ENCODE data around the gene LSM7.

LSM7 gene

DNA sequence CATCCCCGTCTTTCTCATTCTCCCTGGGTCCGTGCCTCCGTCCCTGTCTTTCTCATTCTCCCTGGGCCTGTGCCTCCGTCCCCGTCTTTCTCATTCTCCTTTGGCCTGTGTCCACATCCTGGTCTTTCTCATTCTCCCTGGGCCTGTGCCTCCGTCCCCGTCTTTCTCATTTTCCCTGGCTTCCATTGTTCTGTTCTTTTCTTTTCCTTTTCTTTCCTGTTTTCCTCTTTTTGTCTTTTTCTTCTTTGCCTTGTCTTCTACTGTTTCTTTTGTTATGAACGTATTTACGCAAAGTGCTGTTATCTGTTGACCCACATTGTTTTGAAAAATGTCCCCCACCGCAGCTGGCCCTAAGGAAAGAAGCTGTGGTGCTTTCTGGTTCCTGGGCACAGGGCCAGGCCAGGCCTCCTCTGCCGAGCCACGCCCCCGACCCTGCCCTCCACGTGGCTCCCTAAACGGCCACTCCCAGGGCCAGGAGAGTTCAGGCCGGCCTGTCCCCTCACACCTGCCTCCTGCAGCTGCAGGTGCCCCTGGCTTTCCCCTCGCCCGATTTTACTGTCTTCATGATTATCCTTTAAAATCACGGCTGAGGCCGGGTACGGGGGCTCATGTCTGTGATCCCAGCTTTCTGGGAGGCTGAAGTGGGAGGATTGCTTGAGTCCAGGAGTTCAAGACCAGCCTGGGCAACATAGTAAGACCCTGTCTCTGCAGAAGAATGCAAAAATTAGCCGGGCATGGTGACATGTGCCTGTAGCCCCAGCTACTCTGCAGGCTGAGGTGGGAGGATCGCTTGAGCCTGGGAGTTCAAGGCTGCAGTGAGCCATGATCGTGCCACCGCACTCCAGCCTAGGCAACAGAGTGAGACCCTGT, 17.6 kb upstream of the LSM7 start:
- Mint-ChIP-seq H3K27me3 (no peaks in the 10 kb centered on the region), H3K4me1 (ENCODE audit: low read depth) (no peaks in the 10 kb centered on the region), H3K36me3 (ENCODE audit: low read depth) (no peaks in the 10 kb centered on the region), H3K27ac (no peak overlapping the region), H3K4me3 (no peak overlapping the region), H3K9me3 (no peaks in the 10 kb centered on the region)

DNA sequence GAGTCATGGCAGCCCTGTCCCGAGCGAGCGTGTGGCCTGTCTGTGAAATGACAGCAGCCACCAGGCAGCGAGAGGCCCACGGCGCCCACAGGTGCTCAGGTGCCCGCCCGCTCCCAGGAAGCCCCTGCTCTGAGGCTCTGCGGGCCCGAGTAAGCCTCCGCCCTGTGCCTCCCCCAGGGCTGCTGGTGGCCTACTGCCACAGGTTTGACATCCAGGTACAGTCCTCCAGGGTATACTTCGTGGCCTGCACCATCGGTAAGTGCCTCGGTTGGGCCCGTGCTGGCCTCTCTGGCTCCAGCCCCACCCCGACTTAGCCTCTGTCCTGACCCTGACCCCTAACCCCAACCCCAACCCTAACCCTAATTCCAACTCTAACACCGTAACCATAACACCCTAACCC, 16.7 kb upstream of the LSM7 start:
- Mint-ChIP-seq H3K27ac (no peak overlapping the region), H3K27me3 (no peaks in the 10 kb centered on the region), H3K4me3 (no peak overlapping the region), H3K9me3 (no peaks in the 10 kb centered on the region), H3K36me3 (ENCODE audit: low read depth) (no peaks in the 10 kb centered on the region), H3K4me1 (ENCODE audit: low read depth) (no peaks in the 10 kb centered on the region)

DNA sequence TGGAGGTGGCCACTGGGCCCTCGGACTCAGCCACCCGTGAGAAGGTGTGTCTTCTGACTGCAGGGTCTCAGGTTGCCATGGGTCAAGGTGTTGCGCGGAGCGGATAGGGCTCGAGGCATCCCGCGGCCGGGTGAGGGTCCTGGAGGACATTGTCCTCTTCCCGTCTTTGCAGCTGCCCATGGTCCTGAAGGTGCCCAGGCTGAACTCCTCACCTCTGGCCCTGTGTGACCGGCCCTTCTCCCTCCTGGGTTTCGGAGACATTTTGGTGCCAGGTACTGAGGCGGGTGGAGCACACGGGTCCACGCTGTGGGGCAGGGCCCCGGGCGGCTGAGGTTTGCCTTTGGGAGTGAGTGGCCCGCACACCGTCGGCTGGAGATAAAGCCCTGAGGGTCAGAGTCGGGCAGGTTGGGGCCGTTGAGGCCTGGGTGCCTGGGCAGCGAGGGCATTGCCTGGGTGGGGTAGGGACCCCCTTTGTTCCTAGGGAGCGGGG, 16.0 kb upstream of the LSM7 start:
- H3K36me3 Mint-ChIP-seq (ENCODE audit: low read depth) = no peaks in the 10 kb centered on the region
- no peak overlapping the region for H3K4me3 Mint-ChIP-seq
- no peaks in the 10 kb centered on the region for H3K9me3 Mint-ChIP-seq
- H3K27ac Mint-ChIP-seq = no peak overlapping the region
- H3K27me3 Mint-ChIP-seq = no peaks in the 10 kb centered on the region
- H3K4me1 Mint-ChIP-seq (ENCODE audit: low read depth) = no peaks in the 10 kb centered on the region

DNA sequence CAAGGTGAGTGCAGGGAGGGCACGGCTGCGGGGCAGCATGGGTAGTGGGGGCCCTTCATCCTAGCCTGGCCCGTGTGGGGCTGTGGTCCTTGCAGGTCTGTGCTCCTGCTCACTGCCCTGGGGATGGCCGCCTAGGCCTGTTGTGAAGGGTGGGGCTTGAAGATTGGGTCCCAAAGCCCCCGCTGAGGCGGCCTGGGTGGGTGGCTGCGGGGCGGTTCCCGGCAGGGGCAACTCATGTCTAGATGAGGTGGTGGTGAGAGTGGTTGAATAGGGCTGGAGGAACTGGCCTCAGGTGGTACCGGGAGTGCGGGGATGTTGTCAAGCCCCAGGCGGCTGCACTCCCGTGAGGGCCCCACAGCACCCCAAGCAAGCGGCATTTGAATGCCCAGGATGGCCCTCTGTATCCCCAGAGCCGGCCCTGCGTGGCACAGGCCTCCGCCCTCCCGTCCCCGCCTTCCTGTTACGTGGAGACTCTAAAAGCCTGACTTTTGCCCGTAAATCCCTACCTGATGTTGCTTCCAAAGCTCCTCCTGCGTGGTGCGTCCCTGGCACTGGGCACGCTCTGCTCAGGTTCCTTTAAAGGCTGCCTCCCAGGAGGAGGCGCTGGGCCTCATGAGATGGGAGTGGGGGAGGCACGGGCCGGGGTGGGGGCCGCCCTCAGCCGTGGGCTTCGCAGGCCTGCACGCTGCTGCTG, 15.1 kb upstream of the LSM7 start:
- Mint-ChIP-seq H3K27me3 (no peaks in the 10 kb centered on the region), H3K4me3 (no peak overlapping the region), H3K9me3 (no peaks in the 10 kb centered on the region), H3K36me3 (ENCODE audit: low read depth) (no peaks in the 10 kb centered on the region), H3K4me1 (ENCODE audit: low read depth) (no peaks in the 10 kb centered on the region), H3K27ac (no peak overlapping the region)

DNA sequence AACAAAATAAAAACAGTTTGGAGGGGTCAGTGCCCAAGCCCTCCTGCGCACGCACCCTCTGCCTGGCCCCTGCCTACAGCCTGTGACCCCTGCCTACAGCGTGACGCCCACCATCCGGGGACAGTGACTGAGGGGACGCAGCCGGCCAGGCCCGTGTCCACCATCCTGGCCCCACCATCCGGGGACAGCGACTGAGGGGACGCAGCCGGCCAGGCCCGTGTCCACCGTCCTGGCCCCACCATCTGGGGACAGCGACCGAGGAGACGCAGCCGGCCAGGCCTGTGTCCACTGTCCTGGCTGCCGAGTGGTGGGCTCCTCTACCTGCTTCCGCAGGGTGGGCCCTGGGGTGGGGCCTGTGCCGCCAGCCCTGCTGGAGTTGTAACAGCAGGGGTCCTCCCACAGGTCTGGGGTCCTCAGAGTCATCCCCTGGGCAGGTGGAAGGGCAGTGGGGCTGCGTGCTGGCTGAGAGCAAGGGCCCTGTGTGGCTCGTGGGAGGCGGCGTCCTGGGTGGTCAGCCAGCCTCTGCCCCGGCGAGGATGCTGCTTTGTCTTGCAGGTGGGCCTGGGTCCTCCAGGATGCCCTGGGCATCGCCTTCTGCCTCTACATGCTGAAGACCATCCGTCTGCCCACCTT, 14.4 kb upstream of the LSM7 start:
- H3K4me1 Mint-ChIP-seq (ENCODE audit: low read depth) = no peaks in the 10 kb centered on the region
- H3K9me3 Mint-ChIP-seq = no peaks in the 10 kb centered on the region
- H3K27me3 Mint-ChIP-seq = no peaks in the 10 kb centered on the region
- no peaks in the 10 kb centered on the region for H3K36me3 Mint-ChIP-seq (ENCODE audit: low read depth)
- no peak overlapping the region for H3K4me3 Mint-ChIP-seq
- H3K27ac Mint-ChIP-seq = no peak overlapping the region

DNA sequence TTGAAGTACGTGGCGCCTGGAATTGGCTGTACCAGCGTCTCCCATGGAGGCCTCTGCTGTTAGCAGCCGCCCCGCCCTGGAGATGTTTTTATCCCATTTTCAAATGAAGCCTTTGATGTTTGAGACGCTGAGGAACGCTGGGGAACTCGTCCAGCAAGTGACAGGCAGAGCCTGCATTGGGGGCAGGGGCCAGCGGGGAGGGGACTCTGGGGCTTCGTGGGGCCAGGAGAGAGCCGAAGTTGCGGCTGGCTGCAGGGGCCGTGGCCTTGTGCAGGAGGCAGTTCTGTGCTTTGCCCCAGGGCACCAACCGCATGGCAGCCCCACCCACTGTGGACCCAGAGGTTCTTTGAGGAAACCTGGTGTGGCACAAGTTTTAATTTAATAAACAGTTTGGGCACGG, 13.6 kb upstream of the LSM7 start:
- H3K27me3 Mint-ChIP-seq = no peaks in the 10 kb centered on the region

DNA sequence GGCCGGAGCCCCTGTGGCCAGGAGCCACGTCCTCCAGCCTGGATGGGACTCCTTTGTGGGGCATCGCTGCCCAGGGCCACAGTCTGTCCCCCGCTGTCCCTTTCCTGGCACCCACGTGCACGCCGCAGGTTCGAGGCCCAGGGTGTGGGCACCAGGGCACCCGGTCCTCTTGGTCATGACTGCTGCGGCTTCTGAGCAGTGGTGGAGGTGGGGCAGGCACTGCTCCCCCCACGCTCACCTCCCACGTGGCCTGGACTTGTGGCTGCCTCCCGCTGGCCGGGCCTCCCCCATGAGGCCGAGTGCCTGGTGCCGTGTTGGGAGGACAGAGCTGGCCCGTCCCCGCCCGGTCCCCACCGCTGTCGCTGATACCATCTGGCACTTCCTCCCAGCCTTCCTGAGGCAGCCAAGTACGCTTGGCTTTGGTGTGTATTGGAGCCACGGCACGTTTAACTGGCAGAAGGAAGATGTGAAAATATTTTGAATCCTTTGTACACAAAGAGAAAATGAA, 12.9 kb upstream of the LSM7 start:
- Mint-ChIP-seq H3K27me3 (no peaks in the 10 kb centered on the region), H3K9me3 (peaks cover 2% of the 10 kb centered on the region), H3K36me3 (ENCODE audit: low read depth) (peaks cover 2% of the 10 kb centered on the region), H3K27ac (no peak overlapping the region), H3K4me3 (no peak overlapping the region), H3K4me1 (ENCODE audit: low read depth) (peaks cover 2% of the 10 kb centered on the region)

More for the DNA sequence above, 13.6 kb upstream of the LSM7 start:
- Mint-ChIP-seq H3K27ac (no peak overlapping the region), H3K4me1 (ENCODE audit: low read depth) (no peaks in the 10 kb centered on the region), H3K36me3 (ENCODE audit: low read depth) (no peaks in the 10 kb centered on the region), H3K9me3 (no peaks in the 10 kb centered on the region), H3K4me3 (no peak overlapping the region)

DNA sequence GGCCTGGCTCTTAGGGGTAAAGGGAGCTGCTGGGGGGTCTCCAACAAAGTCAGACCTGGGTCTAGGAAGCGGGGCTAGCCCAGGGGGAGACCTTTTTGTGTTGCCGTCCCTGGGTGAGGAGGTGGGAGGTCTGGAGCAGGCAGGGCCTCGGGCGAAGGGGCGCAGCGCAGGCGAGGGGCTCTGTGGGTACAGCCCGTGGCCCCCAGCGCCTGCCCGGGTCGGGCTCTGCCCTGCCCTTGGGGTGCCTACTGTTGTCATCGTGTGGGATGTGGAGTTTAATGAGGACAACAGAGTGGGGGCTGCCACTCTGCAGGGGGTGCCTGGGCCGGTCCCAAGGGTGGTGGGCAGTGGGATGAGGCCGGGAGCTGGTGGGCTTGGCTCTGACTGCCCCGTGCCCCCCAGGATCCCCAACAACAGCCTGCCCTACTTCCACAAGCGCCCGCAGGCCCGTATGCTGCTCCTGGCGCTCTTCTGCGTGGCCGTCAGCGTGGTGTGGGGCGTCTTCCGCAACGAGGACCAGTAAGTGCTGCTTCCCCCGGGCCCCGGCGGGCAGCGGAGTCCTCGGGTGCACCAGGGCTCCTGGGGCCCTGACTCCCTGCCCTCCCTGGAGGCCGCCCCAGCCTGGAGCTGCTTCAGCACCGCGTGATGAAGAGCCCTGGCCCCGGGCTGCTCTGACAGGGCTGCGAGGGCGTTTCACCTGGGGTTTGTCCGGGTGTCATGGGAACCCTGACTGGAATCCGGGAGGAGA, 12.3 kb upstream of the LSM7 start:
- Mint-ChIP-seq H3K4me3 (no peak overlapping the region), H3K27ac (no peak overlapping the region), H3K9me3 (peaks cover 8% of the 10 kb centered on the region), H3K4me1 (ENCODE audit: low read depth) (peaks cover 8% of the 10 kb centered on the region), H3K27me3 (no peaks in the 10 kb centered on the region), H3K36me3 (ENCODE audit: low read depth) (peaks cover 8% of the 10 kb centered on the region)

DNA sequence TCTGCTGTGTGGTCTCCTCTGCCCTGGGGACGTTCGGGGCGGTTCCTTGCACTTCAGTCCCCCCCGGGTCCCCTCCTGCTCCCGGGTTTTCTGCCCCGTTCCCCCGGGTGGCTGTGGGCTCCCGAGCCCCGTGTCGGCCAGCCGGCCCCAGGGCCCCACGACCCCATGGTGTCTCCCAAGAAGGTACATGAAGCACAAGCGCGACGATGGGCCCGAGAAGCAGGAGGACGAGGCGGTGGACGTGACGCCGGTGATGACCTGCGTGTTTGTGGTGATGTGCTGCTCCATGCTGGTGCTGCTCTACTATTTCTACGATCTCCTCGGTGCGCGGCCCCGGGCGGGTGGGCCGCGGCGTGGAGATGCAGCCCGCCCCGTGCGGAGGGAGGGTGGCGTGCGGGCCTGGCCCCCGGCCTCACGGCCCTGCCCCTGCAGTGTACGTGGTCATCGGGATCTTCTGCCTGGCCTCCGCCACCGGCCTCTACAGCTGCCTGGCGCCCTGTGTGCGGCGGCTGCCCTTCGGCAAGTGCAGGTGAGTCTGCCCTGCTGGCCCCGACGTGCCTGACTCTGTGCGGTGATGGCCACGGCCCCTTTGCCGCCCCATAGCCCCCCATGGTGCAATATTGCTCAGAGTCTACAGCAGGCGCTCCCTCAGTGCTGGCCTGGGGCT, 11.4 kb upstream of the LSM7 start:
- H3K4me1 Mint-ChIP-seq (ENCODE audit: low read depth) = peaks cover 10% of the 10 kb centered on the region
- peaks cover 10% of the 10 kb centered on the region for H3K36me3 Mint-ChIP-seq (ENCODE audit: low read depth)
- no peak overlapping the region for H3K27ac Mint-ChIP-seq
- H3K9me3 Mint-ChIP-seq = peaks cover 9% of the 10 kb centered on the region
- no peak overlapping the region for H3K4me3 Mint-ChIP-seq
- no peaks in the 10 kb centered on the region for H3K27me3 Mint-ChIP-seq

DNA sequence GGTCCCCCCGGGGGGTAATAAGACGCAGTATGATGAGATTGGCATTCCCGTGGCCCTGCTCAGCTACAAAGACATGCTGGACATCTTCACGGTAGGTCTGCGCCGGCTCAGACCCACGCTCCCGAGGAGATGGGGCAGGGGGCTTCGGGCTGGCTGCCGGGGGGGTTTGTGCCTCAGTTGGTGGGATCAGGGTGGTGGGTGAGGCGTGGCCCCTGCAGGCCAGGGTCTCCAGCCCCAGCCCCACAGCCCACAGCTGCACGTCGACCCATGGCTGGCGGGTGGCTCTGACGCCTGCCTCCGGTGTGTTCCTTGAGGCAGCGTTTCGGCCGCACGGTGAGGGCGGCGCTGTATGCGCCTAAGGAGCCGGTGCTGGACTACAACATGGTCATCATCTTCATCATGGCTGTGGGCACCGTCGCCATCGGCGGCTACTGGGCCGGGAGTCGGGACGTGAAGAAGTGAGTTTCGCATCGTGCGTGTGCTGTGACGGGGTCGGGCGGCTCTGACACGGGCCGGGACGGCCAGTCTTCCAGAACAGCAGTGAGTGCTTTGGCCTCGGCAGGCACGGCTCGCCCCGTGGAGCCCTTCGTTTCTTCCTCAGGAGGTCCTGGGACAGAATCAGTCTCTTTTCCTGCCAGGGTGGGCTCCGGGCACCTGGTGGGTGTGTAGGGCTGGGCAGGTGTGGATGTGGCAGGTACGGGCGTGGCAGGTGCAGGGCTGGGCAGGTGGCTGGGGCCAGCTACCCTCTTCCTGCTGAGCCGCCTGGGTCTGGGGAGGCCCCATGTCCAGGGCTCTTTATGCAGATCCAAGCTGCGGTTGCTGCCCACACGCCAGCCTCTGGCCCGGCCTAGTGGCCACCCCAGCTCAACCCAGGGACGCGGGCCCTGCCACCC, 10.6 kb upstream of the LSM7 start:
- Mint-ChIP-seq H3K4me1 (ENCODE audit: low read depth) (peaks cover 11% of the 10 kb centered on the region), H3K4me3 (no peak overlapping the region), H3K36me3 (ENCODE audit: low read depth) (peaks cover 10% of the 10 kb centered on the region), H3K27ac (no peak overlapping the region), H3K9me3 (peaks cover 9% of the 10 kb centered on the region), H3K27me3 (no peaks in the 10 kb centered on the region)

DNA sequence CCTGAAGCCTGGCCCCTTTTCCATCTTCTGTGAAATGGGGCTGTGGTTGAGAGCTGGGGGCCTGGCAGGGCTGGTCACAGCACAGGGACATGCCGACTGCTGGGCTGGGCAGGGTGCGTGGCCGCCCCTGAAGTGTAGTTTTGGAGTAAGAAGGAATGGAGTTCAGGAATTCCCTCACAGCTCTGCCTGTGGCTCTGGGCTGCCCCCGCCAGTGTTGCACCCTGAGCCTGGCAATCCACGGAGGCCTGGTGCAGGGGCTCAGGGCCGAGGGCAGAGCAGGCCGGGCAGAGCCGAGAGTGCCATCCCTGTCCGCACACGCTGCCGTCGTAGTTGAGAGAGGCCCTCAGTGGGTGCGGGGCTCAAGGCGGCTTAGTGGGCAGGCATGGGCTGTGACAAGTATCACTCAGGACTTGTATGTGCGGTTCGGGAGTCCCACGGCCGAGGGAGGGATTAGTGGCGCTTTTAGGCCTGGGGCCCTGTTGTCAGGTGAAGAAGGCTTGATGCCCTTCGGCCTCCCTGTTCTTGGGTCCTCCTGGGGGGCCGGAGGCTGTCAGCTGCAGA, 9.7 kb upstream of the LSM7 start:
- Mint-ChIP-seq H3K4me1 (ENCODE audit: low read depth) (peaks cover 19% of the 10 kb centered on the region), H3K4me3 (no peak overlapping the region), H3K36me3 (ENCODE audit: low read depth) (peaks cover 10% of the 10 kb centered on the region), H3K9me3 (peaks cover 9% of the 10 kb centered on the region), H3K27me3 (no peaks in the 10 kb centered on the region), H3K27ac (no peak overlapping the region)

DNA sequence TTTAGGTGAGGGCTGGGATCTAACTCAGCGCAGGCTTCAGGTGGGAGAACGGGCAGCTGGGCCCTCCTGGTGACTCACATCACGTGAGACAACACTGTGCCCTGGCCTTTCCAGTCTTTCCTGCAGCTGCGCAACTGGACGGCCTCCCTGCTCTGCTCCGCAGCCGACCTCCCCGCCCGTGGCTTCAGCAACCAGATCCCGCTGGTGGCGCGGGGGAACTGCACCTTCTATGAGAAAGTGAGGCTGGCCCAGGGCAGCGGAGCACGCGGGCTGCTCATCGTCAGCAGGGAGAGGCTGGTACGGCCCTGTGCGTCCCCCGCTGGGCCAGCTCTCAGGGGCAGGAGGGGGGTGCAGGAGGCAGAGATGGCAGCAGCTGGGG, 8.9 kb upstream of the LSM7 start:
- Mint-ChIP-seq H3K4me1 (ENCODE audit: low read depth) (peaks cover 23% of the 10 kb centered on the region), H3K9me3 (peaks cover 9% of the 10 kb centered on the region), H3K36me3 (ENCODE audit: low read depth) (peaks cover 10% of the 10 kb centered on the region), H3K27ac (no peak overlapping the region), H3K27me3 (no peaks in the 10 kb centered on the region), H3K4me3 (no peak overlapping the region)
